ENCODE measurements around the gene CLN6.

- TF ChIP-seq, protein P1, sequence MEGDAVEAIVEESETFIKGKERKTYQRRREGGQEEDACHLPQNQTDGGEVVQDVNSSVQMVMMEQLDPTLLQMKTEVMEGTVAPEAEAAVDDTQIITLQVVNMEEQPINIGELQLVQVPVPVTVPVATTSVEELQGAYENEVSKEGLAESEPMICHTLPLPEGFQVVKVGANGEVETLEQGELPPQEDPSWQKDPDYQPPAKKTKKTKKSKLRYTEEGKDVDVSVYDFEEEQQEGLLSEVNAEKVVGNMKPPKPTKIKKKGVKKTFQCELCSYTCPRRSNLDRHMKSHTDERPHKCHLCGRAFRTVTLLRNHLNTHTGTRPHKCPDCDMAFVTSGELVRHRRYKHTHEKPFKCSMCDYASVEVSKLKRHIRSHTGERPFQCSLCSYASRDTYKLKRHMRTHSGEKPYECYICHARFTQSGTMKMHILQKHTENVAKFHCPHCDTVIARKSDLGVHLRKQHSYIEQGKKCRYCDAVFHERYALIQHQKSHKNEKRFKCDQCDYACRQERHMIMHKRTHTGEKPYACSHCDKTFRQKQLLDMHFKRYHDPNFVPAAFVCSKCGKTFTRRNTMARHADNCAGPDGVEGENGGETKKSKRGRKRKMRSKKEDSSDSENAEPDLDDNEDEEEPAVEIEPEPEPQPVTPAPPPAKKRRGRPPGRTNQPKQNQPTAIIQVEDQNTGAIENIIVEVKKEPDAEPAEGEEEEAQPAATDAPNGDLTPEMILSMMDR (IDR thresholded peaks at IDR 0.05), result no peak
- TF ChIP-seq POLR2A (IDR thresholded peaks at IDR 0.05), result no peak
These were observed 31.7 kb upstream of the CLN6 start for GRCh38 chr15:68261241-68261640.

Measured in right lobe of liver (tissue), 4 donors.